GM21825 (cell line): ENCODE results near the gene ROBO3.

Experiments used
- ATAC-seq: cut with Tn5 transposase; IDR thresholded peaks from one replicate; pipeline ENCODE4 v1.9.1; 2021; ENCODE audit warnings: mild to moderate bottlenecking, moderate library complexity; ENCODE audit not compliant: unreplicated experiment

The ROBO3 gene

GRCh38 chr11:124865181-124865901 lies at the start of gene ROBO3:
Gene ROBO3 (plus strand): TSS chr11:124865432. CDS start chr11:124865578, 146 bp downstream.
- no peak for ATAC-seq

DNA sequence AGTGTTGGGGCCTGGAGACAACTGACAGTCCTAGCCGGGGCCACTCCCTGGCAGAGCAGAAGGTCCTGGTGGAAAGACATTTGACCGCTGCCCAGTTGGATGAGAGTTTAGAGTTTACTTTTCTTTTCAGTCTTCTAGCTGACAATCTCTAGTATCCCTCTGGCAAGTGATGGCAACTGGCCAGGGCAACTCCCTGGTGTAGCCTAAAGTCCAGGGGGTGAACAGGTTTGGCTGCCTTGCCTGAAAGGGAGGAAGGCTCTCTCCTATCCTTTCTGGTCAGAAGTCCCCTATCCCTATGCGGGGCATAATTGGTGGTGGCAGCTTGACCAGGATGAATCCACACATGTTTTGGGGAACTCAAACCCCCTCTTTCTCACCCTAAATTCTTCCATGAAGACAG lies 48.2 kb upstream of the ROBO3 start:
- no peak for ATAC-seq

DNA sequence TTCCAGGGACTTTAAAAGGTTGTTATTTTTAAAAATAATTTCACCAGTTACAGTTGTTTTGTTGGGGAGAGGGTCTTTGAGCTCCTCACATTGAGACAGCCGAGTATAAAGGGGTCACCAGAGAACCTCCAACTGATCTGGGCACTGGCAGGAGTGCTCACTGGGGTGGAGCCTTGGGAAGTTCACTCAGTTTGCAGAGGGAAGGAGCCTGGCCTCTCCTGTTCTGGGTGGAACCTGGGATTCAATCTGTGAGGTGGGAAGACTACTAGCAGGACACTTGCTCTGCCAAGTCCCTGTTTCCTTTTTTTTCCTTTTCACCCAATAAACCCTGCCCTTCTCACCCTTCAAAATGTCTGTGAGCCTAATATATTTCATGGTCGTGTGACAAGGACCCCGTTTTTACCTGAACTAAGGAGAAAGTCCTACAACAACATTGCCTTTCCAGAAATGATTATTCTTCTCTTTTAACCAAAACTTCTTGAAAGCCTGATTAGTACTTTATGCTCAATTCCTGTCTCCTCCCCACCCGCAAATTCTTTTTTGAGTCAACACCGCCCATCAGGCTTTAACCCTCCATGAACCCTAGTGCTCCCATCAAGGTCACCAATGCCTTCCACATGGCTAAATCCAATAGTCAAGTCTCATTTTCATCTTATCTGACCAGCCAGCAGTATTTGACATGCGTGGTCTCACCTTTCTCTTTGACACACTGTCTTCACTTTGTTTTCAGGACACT lies 43.1 kb upstream of the ROBO3 start:
- ATAC-seq: no peak

GRCh38 chr11:124823512-124824376 lies 41.5 kb upstream of the ROBO3 start:
- no peak for ATAC-seq

- no peak for ATAC-seq
Observed at GRCh38 chr11:124825876-124826275, 39.4 kb upstream of the ROBO3 start.

DNA sequence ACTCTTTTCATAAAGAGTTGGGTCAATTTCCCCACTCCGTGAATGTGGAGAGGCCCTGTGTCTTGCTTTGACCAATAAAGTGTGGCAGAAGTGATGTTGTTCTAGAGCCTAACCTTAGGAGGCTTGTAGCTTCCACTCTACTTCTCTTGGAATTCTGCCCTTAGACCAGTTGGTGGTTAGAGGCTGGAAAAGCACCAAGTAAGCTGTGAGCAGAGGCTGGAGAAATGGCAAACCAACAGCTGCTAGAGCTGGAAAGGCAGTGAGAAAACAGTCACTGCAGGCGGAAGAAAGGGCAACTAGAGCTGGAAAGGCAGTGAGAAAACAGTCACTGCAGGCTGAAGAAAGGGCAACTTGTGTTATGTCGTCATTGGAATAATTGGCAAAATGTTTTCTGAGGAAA lies 35.2 kb upstream of the ROBO3 start:
- no peak for ATAC-seq

DNA sequence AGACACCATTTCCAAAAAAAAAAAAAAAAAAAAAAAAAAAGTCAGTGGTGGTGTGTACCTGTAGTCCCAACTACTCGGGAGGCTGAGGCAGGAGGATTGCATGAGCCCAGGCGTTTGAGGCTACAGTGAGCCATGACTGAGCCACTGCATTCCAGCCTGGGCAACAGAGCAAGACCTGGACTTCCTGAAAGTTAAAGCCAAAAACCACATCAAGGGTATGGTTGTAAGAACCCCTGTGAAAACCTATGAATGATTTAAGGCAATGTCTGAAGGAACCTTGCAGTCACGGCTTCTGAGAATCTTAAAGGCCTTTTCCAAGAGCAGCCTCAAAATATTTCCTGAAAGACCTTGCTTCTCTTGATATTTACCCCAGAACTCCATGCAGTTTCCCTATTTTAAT lies 34.5 kb upstream of the ROBO3 start:
- ATAC-seq: no peak

DNA sequence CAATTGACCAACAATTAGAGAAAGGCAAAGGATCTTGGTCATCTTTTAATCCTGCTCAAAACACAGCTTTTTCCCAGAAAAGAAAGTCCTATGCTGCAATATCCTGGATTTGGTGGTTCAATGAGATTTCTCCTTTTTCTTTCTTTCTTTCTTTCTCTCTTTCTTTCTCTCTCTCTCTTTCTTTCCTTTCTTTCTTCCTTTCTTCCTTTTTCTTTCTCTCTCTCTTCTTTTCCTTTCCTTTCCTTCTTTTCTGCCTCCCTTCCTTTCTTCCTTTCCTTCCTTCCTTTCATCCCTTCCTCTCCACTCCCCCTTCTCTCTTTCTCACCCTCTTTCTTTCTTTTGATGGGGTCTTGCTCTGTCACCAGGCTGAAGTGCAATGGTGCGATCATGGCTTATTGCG lies 33.3 kb upstream of the ROBO3 start:
- ATAC-seq: no peak

- ATAC-seq: no peak
Observed at GRCh38 chr11:124832571-124832970, 32.7 kb upstream of the ROBO3 start.

- no peak for ATAC-seq
Observed at GRCh38 chr11:124834526-124835180, 30.6 kb upstream of the ROBO3 start.

DNA sequence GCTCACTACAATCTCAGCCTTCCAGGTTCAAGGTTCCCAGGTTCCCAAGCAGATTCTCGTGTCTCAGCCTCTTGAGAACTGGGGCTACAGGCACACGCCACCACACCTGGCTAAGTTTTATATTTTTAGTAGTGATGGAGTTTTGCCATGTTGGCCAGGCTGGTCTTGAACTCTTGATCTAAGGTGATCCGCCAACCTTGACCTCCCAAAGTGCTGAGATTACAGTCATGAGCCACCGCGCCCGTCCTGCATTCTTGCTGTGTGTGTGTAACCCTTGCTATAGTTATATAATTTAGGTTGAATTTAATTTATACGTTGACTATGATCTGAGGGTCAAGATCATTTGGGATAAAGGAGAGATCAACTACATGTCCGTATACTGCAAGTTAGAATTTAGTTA lies 29.3 kb upstream of the ROBO3 start:
- no peak for ATAC-seq

- ATAC-seq: no peak
Observed at GRCh38 chr11:124837491-124837856, 27.8 kb upstream of the ROBO3 start.

GRCh38 chr11:124838805-124839127 lies 26.5 kb upstream of the ROBO3 start:
- no peak for ATAC-seq

DNA sequence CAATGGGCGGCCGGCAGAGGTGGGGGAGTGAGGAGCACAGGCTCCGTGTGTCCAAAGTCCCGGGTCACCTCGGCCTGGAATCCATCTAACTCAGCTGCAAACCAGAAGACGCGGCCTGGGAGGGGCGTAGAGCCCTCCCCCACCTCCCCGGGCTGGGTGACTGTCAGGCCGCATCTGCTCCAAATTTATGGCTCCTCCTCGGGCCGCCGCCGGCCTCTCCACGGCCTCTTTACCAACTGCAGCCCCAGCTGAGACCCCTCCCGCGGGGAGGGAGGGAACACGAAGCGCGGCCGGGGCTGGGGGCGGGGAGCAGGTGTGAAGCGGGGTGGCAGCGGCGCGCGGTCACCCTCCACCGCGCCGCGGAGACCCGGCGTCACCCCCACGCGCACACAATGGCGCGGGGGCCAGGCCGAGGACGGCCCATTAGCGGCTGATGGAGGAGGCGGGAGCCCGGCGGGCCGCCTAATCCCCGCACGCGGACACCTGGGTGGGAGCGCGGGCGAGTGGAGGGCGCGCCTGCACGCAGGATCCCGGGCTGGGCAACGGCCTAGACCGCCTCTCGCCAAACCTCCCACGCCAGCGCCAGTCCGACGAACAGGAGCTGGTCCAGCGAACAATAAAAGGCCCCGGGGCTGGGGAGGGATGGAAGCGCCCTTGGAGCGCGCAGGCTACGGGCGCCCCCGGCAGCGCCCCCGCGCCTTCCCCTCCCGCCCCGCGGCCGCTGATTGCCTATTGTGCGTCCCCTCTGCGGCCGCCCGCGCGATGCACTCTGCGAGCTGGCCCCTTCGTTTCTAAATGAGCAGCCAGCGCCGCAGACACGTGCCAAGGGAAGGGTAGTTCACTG lies 25.9 kb upstream of the ROBO3 start:
- ATAC-seq: no peak

DNA sequence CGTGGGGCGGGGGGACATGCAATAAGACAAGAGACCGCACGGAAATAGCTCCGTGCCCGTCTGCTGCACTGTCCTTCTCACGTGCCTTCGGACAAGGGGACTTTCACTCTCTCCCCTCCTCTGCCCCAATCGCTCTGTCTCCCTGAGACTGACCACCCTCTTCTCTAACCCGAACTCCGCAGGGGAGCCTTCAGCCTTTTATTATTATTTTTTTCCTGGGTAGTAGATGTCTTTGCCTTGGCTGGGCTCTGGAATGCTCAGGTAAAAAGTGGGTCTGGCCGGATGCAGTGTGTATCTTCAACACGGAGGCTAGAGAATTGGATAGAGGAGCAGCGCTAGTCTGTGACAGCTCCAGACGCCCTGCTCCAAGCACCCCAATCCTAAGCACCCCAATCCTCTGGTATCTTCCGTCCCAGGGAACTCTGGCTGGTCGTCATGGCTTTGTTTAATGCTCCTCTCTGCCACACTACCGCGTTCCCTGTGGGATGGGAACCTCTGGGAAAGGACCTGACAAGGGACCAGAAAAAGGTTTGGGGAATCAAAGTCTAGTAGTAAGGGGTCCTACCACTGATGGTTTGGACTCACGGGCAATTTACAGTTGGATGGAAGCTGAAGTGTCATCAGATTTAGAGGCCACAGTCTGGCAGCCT lies 25.1 kb upstream of the ROBO3 start:
- ATAC-seq: no peak

DNA sequence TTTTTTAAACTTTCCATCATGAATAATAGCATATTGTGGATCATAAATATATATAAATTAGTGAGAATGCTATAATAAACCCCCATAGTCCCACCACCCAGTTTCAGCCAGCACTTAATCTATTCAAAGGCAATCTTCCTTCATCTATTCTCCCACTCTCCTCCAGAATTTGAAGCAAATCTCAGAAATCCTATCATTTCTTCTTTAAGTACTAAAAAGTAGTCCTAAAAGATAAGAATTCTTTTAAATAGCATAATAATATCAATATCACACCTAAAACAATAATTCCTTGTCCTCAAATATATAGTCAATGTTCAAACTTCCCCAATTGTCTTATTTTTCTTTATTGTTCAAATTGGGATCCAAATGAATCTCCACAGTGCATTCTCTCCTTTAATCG lies 24.6 kb upstream of the ROBO3 start:
- no peak for ATAC-seq

- ATAC-seq: no peak
Observed at GRCh38 chr11:124841201-124841600, 24.0 kb upstream of the ROBO3 start.

GRCh38 chr11:124841840-124842239 lies 23.4 kb upstream of the ROBO3 start:
- ATAC-seq: no peak

GRCh38 chr11:124842305-124842704 lies 22.9 kb upstream of the ROBO3 start:
- ATAC-seq: no peak

- ATAC-seq: no peak
Observed at GRCh38 chr11:124843616-124843910, 21.7 kb upstream of the ROBO3 start.
